Esophagus muscularis mucosa (tissue), 4 donors: ENCODE results near the gene DIP2C. TPM values are rescaled to one million over a fixed set of nuclear protein-coding genes. Genes with fewer than 3 reads are reported as not detected.

Source experiments
- DNase-seq: peaks from one replicate; pipeline ENCODE4 v3.0.0-alpha.2; 2017; ENCODE audit errors: extremely low spot score
- H3K27ac ChIP-seq, 4 donors: fragments of 200-600 bp; sonication (generic); replicated peaks in 1 of 4; 1 replicate in 3 of 4; 2 replicates in 1 of 4; pipeline ENCODE4 v1.5.1; 2016 to 2019; ENCODE audit warnings: mild to moderate bottlenecking in 1 of 4
- H3K27me3 ChIP-seq, 4 donors: fragments of 200-600 bp; sonication (generic); one replicate each; pipeline versions ENCODE4 v1.5.1 to v1.6.0; 2016 to 2019
- H3K36me3 ChIP-seq, 4 donors: fragments of 200-600 bp; sonication (generic); one replicate each; pipeline ENCODE4 v1.5.1; 2016 to 2019
- H3K4me1 ChIP-seq, 4 donors: fragments of 200-600 bp; sonication (generic); one replicate each; pipeline ENCODE4 v1.5.1; 2016 to 2019
- H3K4me3 ChIP-seq, 4 donors: fragments of 200-600 bp; sonication (generic); 1 replicate in 2 of 4; 2 replicates in 2 of 4; pipeline ENCODE4 v1.5.1; 2016 to 2019; ENCODE audit warnings: mild to moderate bottlenecking in 4 of 4, moderate library complexity in 1 of 4
- H3K9me3 ChIP-seq, 4 donors: fragments of 200-600 bp; sonication (generic); 1 replicate in 3 of 4; 2 replicates in 1 of 4; pipeline ENCODE4 v1.5.1; 2016 to 2019
- EP300 ChIP-seq: sonication (generic); formaldehyde crosslinking; IDR thresholded peaks from one replicate; pipeline ENCODE4 v1.6.1; 2017; ENCODE audit warnings: antibody characterized with exemption
- POLR2A ChIP-seq: fragments of 450-650 bp; IDR thresholded peaks from one replicate; pipeline ENCODE4 v1.6.1; 2017; ENCODE audit warnings: antibody characterized with exemption, moderate library complexity, mild to moderate bottlenecking, low read depth
- POLR2AphosphoS5 ChIP-seq, 2 donors: sonication (generic); formaldehyde crosslinking; IDR thresholded peaks; one replicate each; pipeline ENCODE4 v1.6.1; 2017; ENCODE audit warnings: antibody characterized with exemption in 2 of 2
- WGBS: methylation state at CpG from one replicate; pipeline ENCODE4 v1.1.5; 2018; 5-methylcytosine and 5-hydroxymethylcytosine counted together
- intact Hi-C: fragments of 100-400 bp; cut with DNase I; formaldehyde crosslinking; loops from one replicate; pipeline ENCODE4 v1.15.1; 2023
- total RNA-seq, 4 donors: library from RNA; depleted of rRNA; stranded (reverse); fragments of >200 nt; gene quantifications; one replicate each; pipeline versions ENCODE4 v1.1.0 to v1.2.1, GENCODE V29; 2016
- TF ChIP-seq, protein P1 (sequence below), 3 experiments: fragments of 200-600 bp in 2 of 3; fragments of 450-650 bp in 1 of 3; sonication (generic) in 2 of 3; IDR thresholded peaks; one replicate each; pipeline ENCODE4 v1.5.1; 2017 to 2019; ENCODE audit warnings: antibody characterized with exemption in 3 of 3, mild to moderate bottlenecking in 2 of 3, moderate library complexity in 1 of 3

Gene DIP2C
- total RNA-seq, 4 donors from 2014 or later: 38.6 to 66.4 (median 55.7) TPM

GRCh38 chr10:329361-330099, 359.9 kb downstream of the DIP2C start:
- peak overlapping the region in 3 of 4 donors; percentile 14 to 34 (median 20) for H3K4me3 ChIP-seq
- H3K27me3 ChIP-seq: no peaks in the 10 kb centered on the region
- 17% methylated on average over 15 of the region's 15 CpGs for WGBS
- H3K27ac ChIP-seq: peak overlapping the region; percentile 67 to 81 (median 73)
- H3K4me1 ChIP-seq: peaks cover 8 to 14% (median 12%) of the 10 kb centered on the region in 4 donors
- TF ChIP-seq POLR2A (no peak), EP300 (no peak), POLR2AphosphoS5 (IDR thresholded peaks at IDR 0.05) (peak; percentile 54 to 69)
- TF ChIP-seq, protein P1, sequence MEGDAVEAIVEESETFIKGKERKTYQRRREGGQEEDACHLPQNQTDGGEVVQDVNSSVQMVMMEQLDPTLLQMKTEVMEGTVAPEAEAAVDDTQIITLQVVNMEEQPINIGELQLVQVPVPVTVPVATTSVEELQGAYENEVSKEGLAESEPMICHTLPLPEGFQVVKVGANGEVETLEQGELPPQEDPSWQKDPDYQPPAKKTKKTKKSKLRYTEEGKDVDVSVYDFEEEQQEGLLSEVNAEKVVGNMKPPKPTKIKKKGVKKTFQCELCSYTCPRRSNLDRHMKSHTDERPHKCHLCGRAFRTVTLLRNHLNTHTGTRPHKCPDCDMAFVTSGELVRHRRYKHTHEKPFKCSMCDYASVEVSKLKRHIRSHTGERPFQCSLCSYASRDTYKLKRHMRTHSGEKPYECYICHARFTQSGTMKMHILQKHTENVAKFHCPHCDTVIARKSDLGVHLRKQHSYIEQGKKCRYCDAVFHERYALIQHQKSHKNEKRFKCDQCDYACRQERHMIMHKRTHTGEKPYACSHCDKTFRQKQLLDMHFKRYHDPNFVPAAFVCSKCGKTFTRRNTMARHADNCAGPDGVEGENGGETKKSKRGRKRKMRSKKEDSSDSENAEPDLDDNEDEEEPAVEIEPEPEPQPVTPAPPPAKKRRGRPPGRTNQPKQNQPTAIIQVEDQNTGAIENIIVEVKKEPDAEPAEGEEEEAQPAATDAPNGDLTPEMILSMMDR (IDR thresholded peaks at IDR 0.05): peak in 2 of 3 experiments; percentile 14 to 18
- no peaks in the 10 kb centered on the region for H3K9me3 ChIP-seq
- peak; percentile 96 for DNase-seq
- intact Hi-C loops: no loop called here
- peaks cover 10 to 42% (median 26%) of the 10 kb centered on the region in 4 donors for H3K36me3 ChIP-seq

DNA sequence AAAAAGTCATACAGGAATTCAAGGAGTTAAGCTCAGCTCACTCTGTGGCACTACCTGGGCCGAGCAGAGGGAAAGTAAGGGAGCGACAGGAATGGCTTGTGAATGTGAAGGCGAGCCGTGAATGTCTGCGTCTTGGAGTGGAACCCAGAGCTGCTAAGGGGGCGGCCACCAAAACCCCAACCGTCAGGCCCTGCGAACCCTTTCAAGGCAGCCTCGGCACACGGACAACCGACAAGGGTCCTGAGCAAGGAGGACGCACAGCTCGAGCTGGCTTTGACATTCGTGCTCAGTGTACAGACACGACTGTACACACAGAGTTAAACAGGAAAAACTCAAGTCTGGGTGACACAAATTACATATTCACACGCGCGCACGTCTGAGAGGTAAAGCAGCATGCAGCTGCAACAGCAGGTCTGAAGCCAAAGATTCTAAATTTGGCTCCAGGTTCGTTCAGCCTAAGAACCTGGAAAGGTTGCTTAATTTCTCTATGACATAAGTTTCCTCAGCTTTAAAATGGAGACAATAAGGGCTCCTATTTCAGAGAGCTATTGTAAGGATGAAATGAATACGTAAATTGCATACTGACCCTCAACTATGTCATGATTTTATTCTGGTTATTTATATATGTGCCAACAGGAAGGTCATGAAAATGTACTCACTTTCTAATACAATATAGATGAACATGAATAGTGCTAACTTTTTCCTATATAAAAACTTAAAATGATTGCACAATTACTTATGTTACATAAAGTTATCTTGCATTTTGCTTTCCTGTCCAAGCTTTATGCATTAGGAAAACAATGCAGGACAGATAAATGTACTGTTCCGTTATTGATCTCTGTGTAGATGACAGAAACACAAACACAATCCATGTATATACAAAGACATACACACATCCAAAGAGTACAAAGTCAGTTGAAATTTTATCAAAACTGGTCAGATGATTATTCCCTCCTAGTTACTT, 361.3 kb downstream of the DIP2C start:
- Histone ChIP-seq H3K27ac (no peak overlapping the region), H3K9me3 (no peaks in the 10 kb centered on the region), H3K4me1 (peaks cover 10 to 27% (median 23%) of the 10 kb centered on the region in 4 donors), H3K27me3 (no peaks in the 10 kb centered on the region), H3K36me3 (peaks cover 10 to 40% (median 28%) of the 10 kb centered on the region in 4 donors), H3K4me3 (no peak overlapping the region)
- 88% methylated on average over 22 of the region's 22 CpGs for WGBS
- TF ChIP-seq POLR2A: no peak
- TF ChIP-seq EP300: no peak
- TF ChIP-seq POLR2AphosphoS5 (IDR thresholded peaks at IDR 0.05): no peak
- TF ChIP-seq, protein P1 (IDR thresholded peaks at IDR 0.05): no peak
- DNase-seq: no peak
- intact Hi-C loops: no loop called here

DNA sequence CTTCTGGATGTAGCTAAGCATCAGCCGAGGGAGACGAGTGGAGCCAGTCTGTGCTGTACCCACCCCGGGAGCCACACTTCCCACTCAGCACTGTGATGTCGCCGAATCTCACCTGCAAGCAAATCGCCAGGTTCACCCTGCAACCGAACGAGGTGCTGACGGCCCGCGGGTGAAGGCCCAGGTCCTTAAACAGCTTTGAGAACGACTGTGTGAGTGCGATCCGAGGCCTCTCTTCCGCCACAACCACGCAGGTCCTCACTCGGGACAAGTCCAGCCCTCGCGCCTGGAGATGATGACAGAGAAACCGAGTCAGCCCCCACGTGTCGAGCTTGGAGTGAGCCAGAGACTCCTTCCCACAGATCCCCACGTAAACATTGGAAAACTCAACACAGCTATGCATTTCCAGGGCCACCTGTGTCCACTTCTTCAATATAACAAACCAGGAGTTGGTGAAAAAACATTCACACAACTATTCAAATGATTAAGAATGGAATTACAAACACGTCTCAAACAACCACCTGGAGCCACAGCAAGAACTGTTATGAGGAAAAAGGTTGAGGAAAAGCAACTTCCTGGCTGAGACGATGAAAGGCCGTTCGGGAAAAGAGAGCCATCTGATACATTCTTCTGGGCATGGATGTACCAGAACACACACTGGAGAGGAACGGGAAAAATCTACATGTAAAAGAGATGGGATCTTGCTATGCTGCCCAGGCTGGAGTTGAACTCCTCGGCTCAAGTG, 362.4 kb downstream of the DIP2C start:
- 96% methylated on average over 27 of the region's 29 CpGs for WGBS
- TF ChIP-seq POLR2AphosphoS5 (IDR thresholded peaks at IDR 0.05) (no peak), POLR2A (no peak), EP300 (no peak)
- TF ChIP-seq, protein P1 (IDR thresholded peaks at IDR 0.05): no peak
- no peaks in the 10 kb centered on the region for H3K9me3 ChIP-seq
- H3K4me3 ChIP-seq: no peak overlapping the region
- intact Hi-C loops: no loop called here
- H3K36me3 ChIP-seq: peaks cover 10 to 37% (median 28%) of the 10 kb centered on the region in 4 donors
- no peak for DNase-seq
- H3K27me3 ChIP-seq: no peaks in the 10 kb centered on the region
- no peak overlapping the region for H3K27ac ChIP-seq
- H3K4me1 ChIP-seq: peaks cover 10 to 27% (median 23%) of the 10 kb centered on the region in 4 donors

DNA sequence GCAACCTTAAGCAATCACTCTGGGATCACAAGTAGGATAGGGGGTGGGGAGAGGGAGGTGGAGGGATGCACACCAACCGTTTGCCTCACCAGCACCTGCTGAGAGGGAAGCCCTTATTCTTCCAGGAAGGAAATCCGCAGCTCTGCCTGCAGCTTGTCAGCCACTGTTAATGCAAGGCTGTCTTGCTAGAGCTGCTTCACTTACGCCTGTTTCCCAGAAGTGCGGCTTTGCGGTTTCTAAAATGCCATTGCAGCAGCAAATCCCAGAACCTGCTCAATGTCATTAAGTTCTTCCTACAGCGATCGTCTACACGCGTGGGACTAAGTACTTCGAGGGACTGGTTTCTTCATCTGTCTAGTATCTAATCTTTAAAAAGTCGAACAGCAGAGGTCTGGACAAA, 363.1 kb downstream of the DIP2C start:
- H3K9me3 ChIP-seq: no peaks in the 10 kb centered on the region
- TF ChIP-seq, protein P1 (IDR thresholded peaks at IDR 0.05): no peak
- TF ChIP-seq POLR2AphosphoS5 (IDR thresholded peaks at IDR 0.05) (no peak), POLR2A (no peak), EP300 (no peak)
- DNase-seq: no peak
- 81% methylated on average over 11 of the region's 11 CpGs for WGBS
- H3K4me3 ChIP-seq: no peak overlapping the region
- intact Hi-C loops: no loop called here
- no peak overlapping the region for H3K27ac ChIP-seq
- peaks cover 10 to 37% (median 28%) of the 10 kb centered on the region in 4 donors for H3K36me3 ChIP-seq
- peaks cover 10 to 27% (median 23%) of the 10 kb centered on the region in 4 donors for H3K4me1 ChIP-seq
- no peaks in the 10 kb centered on the region for H3K27me3 ChIP-seq
